ENCODE results near the gene CDC20. TPM values are rescaled to one million over a fixed set of nuclear protein-coding genes. Genes with fewer than 3 reads are reported as not detected.

Gene CDC20
- total RNA-seq, 2 donors from 2014 or later = 2.3 TPM; not detected in 1

DNA sequence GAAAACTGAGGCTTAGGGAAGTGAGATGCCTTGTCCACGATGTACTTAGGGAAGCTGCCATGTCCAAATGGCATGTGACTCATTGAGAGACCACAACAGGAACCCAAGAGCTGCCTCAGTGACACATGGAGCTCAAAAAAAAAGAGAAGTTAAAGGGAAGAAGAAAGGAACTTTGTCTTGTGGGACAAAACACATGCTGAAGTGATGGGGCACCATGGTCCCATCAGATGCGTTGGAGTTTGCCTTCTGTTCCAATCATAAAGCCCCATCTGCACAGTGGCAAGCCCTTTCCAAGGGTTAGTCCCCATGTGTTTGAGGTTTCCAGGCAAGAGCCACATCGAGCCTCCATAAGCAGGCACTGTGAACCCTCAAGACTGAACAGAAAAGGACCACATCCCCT lies 22.8 kb downstream of the CDC20 start:
- Histone ChIP-seq H3K4me3 (no peak overlapping the region), H3K9me3 (no peaks in the 10 kb centered on the region), H3K27me3 (no peaks in the 10 kb centered on the region), H3K36me3 (replicated peaks in 1 of 2; ENCODE audit: insufficient read depth in 1 of 2, low read depth in 2 of 2) (peaks cover 8 to 29% of the 10 kb centered on the region in 2 donors), H3K4me1 (peaks cover 6% of the 10 kb centered on the region), H3K27ac (no peak overlapping the region)
- intact Hi-C loops (cut with DNase I) = no loop called here
- 68 to 69% methylated on average over 3 of the region's 3 CpGs for WGBS, 2 donors
- no peak for ATAC-seq
- DNase-seq = peak in 1 of 4 donors; percentile 40
- TF ChIP-seq POLR2A (IDR thresholded peaks at IDR 0.05) = no peak
- TF ChIP-seq, protein P1, sequence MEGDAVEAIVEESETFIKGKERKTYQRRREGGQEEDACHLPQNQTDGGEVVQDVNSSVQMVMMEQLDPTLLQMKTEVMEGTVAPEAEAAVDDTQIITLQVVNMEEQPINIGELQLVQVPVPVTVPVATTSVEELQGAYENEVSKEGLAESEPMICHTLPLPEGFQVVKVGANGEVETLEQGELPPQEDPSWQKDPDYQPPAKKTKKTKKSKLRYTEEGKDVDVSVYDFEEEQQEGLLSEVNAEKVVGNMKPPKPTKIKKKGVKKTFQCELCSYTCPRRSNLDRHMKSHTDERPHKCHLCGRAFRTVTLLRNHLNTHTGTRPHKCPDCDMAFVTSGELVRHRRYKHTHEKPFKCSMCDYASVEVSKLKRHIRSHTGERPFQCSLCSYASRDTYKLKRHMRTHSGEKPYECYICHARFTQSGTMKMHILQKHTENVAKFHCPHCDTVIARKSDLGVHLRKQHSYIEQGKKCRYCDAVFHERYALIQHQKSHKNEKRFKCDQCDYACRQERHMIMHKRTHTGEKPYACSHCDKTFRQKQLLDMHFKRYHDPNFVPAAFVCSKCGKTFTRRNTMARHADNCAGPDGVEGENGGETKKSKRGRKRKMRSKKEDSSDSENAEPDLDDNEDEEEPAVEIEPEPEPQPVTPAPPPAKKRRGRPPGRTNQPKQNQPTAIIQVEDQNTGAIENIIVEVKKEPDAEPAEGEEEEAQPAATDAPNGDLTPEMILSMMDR (IDR thresholded peaks at IDR 0.05) = no peak

DNA sequence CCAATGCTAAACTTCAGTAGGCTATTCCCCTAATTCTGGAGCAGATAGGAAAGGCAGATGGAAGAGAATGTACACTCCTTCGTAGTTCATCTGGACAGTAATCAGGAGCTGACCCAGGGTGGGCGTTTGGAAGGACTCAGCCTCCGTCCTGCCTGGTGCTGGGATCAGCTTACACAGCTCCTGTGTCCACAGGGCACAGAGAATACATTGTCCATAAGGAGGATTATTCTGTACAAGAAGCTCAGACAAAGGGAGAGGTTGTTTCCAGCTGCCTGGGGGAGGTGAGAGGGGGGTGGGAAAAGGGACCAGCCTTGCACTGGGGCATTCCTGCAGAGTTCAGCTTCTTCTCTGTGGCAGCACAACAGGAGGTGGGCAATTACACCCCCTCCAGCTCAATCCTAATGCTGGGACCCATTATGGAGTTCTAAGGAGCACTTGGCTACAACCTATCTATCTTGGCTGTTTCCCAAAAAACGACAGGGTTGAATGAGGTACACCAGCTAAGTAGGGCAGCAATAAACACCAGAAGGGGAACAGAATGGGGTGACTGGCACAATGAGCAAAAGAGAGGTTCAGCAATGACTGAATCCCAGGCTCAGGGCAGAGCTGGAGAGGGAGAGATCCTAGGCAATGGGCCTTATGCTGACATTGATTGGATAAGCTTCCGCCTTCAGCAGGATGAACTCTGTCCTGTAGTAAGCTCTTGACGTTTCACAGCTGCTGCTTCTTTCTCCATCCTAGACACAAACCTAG lies 23.4 kb downstream of the CDC20 start:
- H3K4me1 ChIP-seq = peaks cover 6% of the 10 kb centered on the region
- no peak for DNase-seq
- no peaks in the 10 kb centered on the region for H3K27me3 ChIP-seq
- intact Hi-C loops (cut with DNase I) = no loop called here
- peak; percentile 40 for ATAC-seq
- TF ChIP-seq, protein P1 (IDR thresholded peaks at IDR 0.05) = no peak
- TF ChIP-seq POLR2A (IDR thresholded peaks at IDR 0.05) = no peak
- no peaks in the 10 kb centered on the region for H3K9me3 ChIP-seq
- H3K36me3 ChIP-seq (replicated peaks in 1 of 2; ENCODE audit: insufficient read depth in 1 of 2, low read depth in 2 of 2) = peaks cover 8 to 29% of the 10 kb centered on the region in 2 donors
- WGBS, 2 donors = 54 to 59% methylated on average over 6 of the region's 6 CpGs
- no peak overlapping the region for H3K4me3 ChIP-seq
- H3K27ac ChIP-seq = no peak overlapping the region

DNA sequence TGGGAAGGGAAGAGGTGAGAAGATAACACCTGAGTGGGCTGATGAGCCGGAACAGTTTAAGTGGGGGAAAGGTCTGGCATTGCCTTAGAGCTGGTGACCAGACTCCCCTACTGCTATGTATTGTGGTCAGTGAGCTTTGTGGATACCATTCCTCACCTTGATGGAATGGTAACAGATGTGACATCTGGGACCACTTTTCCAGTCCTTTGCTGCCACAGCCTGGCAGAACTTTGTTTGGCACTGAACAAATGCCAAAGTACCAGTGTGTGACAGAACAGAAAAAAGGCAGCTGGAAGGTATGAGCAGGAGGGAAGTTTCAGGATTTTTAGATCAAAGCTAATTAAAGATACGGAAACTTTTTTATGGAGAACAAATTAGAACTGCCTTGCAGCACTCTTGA lies 24.7 kb downstream of the CDC20 start:
- Histone ChIP-seq H3K4me1 (peaks cover 17% of the 10 kb centered on the region), H3K27ac (no peak overlapping the region), H3K9me3 (no peaks in the 10 kb centered on the region), H3K27me3 (no peaks in the 10 kb centered on the region), H3K4me3 (no peak overlapping the region), H3K36me3 (replicated peaks in 1 of 2; ENCODE audit: insufficient read depth in 1 of 2, low read depth in 2 of 2) (peaks cover 8 to 29% of the 10 kb centered on the region in 2 donors)
- ATAC-seq (no peak), DNase-seq (no peak)
- intact Hi-C loops (cut with DNase I) = no loop called here
- WGBS, 2 donors = 69 to 76% methylated on average over 2 of the region's 2 CpGs
- TF ChIP-seq, protein P1 (IDR thresholded peaks at IDR 0.05) = peak in 4 of 7 experiments; percentile 28 to 44 (median 37)
- TF ChIP-seq POLR2A (IDR thresholded peaks at IDR 0.05) = no peak

DNA sequence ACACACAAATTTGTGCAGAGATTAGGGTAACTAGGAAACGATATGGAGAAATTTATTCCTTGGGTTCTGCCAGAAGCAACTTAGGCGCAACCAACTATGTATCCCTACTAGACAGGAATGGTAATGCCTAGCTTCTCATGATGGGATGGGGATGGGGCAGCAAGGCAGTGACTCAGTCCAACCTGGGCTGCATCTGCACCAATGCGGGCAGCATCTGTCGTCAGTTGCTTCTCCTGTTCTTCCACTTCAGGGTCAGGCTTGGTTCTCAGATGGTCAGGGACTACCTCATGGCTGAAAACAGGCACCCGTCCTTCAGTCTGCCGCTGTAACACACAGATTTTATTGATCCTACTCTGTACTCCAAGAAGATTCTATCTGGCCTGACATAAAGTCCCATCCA lies 27.9 kb downstream of the CDC20 start:
- DNase-seq (no peak), ATAC-seq (no peak)
- 85 to 90% methylated on average over 6 of the region's 6 CpGs for WGBS, 2 donors
- Histone ChIP-seq H3K27me3 (no peaks in the 10 kb centered on the region), H3K9me3 (no peaks in the 10 kb centered on the region), H3K4me1 (peaks cover 33% of the 10 kb centered on the region), H3K36me3 (replicated peaks in 1 of 2; ENCODE audit: insufficient read depth in 1 of 2, low read depth in 2 of 2) (peaks cover 8 to 29% of the 10 kb centered on the region in 2 donors), H3K27ac (no peak overlapping the region), H3K4me3 (no peak overlapping the region)
- TF ChIP-seq, protein P1 (IDR thresholded peaks at IDR 0.05) = no peak
- intact Hi-C loops (cut with DNase I) = no loop called here
